HTR-8/SVneo (cell line): ENCODE measurements around the gene LAMA1.

Source experiments
- DNase-seq: peaks from one replicate; pipeline ENCODE4 v3.0.0; 2011; ENCODE audit warnings: low spot score, mixed read lengths; ENCODE audit not compliant: insufficient read length
- FAIRE-seq: peaks from 2 replicates; lab custom pipeline; 2011; peaks lifted over from hg19 to GRCh38; lab: Jason Lieb, UNC

Gene LAMA1

GRCh38 chr18:7111134-7111533, 6.5 kb downstream of the LAMA1 start:
- DNase-seq (no peak), FAIRE-seq (no peak)

DNA sequence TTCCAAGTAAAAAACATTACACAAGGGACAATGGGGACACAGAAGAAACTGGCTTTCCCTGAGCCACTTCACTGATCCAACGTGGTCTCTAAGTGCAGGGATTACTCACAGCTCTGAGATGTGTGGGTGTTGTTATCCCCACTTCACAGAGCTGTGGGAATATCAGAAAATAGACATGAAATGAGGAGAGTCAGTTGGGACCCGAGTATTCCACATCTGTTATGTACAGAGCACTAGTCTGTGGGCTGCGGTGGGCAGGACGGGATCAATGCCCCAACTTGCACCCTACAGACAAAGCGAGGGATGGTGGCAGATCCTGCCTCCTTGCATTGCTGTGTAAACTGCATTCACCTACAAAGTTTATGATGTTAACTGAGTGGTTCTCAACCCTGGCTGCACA, 11.7 kb downstream of the LAMA1 start:
- no peak for FAIRE-seq
- no peak for DNase-seq

DNA sequence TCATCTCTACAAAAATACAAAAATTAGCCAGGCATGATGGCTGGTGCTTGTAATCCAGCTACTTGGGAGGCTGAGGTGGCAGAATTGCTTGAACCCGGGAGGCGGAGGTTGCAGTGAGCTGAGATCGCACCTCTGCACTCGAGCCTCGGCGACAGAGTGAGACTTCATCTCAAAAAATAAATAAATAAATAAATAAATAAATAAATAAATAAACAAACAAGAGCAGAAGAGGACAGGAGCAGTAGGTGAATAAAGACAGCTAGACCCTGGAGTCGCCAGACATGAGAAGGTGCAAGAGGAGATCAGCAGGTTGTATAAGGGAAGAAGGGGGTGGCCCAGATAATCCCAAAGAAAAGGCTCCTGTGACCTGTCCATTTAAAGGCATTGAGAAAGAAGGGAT, 12.3 kb downstream of the LAMA1 start:
- DNase-seq (no peak), FAIRE-seq (no peak)

DNA sequence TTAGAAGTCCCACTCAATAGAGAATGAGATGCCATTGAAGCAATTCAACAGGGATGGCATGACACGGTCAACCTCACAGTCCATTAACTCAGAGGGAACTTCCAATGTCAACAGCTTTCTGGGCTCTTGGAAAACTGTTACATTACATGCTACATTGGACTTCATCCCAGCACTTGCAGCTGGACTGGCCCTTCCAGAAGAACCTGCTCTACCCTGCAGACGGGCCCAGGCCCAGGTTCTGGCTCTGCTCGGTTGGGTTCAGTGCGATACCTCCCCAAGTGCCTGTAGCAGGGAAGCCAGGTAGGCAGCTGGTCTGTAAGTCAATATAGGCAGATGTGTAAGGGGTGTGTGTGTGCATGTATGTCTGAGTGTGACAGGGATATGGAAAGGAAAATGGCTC, 12.9 kb downstream of the LAMA1 start:
- no peak for DNase-seq
- no peak for FAIRE-seq

GRCh38 chr18:7102131-7102530, 15.5 kb downstream of the LAMA1 start:
- FAIRE-seq, result no peak
- no peak for DNase-seq

GRCh38 chr18:7096838-7097237, 20.8 kb downstream of the LAMA1 start:
- FAIRE-seq (no peak), DNase-seq (no peak)

DNA sequence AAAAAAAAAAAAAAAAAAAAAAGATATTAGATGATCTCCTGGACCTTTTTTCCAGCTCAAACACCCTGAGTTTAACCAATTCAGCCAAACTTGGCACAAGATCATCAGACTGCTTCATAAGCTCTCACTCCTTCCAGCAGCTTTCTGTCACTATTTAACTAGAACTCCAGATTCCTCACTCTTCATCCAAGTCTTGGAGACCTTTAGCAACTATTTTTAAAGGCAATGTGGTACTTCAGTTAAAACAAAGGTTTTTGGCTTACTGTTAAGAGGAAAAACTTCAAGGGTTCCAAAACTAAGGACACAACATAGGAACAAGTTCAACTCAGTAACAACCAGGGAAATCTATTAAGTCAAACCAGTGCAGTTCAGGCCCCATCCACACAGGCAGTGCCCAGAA, 23.2 kb downstream of the LAMA1 start:
- FAIRE-seq, result no peak
- no peak for DNase-seq

DNA sequence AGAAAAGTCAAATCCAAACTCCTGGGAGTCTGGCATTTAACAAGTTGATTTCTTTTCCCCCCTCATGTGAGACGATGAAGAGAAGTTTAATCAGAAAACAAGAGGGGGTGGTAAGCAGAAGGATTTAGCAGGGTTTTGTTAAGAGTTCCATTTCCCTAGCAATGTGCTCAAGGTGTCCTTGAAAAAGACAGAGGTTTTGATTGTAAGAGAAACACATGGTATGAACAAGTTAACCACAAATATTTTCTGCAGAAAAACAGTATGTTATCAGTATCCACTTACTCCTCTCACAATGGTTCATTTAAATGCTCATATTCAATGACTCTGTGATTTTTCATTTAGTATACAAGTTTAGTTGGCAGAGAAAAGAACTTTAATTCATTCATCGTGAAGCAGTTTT, 26.8 kb downstream of the LAMA1 start:
- FAIRE-seq, result no peak

DNA sequence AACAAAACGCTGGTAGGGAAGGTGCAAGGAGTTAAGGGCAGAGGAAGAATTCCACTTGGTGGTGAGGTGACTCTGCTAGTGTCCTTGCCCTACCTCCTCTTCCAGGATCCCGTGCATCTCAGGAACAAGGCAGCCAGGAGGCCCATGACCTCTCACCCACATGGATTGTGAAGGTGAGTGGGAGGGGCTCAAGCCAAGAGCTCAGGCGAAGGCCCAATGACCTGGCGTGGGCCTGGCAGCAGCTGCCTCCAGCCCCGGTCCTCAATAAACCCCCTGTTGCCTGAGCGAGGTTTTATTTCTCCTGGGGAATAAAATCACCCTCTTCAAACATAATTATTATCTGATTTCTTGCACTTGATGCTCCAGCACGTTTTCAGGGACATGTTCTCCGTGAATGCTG, 28.2 kb downstream of the LAMA1 start:
- no peak for FAIRE-seq
- no peak for DNase-seq

More for the DNA sequence above, 26.8 kb downstream of the LAMA1 start:
- DNase-seq, result no peak

DNA sequence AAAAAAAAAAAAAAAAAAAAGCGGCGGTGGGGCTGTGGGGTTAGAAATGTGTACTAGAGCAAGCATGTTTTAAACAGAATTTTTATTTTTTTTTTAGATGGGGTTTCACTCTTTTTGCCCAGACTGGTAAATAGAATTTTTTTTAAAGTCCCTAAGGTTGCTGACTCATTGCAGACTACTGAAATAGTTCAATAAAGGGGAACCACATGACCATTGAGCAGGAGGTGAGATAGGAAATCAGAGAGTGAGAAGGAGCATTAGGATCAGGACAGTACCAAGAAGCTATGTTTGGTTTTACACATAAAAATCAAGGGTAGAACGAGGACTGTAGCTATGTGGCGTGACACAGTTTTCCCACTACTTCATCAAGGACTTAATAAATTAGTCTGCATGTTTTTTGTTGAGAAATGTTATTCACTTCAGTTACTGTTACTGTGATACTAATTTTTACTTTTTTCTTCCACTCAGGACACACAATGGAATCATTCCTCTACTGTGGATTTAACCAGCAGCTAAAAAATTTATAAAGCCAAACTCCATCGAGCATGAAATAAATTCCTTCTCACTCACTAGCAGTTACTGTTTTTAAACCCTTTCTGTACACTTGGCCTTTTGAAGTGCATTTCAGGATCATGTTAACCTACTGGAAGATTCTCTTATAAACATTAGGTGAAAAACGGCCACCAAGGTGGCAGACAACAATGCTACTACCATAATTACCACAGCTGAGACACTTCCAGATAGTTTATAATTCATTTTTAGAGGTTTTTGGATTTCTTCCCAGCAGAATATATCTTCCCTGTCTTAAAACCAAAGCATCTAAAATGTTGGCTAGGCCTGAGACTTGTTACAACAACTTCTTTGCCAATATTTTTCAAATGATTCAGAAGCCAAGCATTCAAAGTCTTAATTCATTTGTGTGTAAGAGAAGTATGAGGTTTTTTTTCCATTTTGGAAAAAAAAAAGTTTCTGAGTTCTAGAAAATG, 33.2 kb downstream of the LAMA1 start:
- no peak for FAIRE-seq
- DNase-seq, result peak; percentile 38

- DNase-seq (no peak), FAIRE-seq (no peak)
Measured at GRCh38 chr18:7082671-7083070, 34.9 kb downstream of the LAMA1 start.

DNA sequence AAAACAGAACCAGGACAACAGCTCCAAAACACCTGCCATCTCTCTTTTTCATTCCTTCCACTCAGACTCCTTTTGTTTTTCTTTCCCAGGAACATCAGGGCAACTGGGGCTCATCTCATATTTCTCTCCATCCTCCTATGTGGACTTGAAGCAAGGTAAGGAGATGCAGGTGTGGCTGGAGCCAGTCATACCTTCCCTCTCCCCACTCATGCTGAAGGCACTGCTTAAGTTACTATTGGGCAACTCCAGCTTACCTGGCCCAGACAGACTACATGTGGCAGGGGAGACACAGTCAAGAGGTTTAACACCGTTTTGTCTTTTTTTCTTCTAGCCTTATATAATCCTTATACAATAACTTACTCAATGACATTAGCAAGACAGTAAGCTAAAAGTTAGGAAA, 38.4 kb downstream of the LAMA1 start:
- DNase-seq (no peak), FAIRE-seq (no peak)

DNA sequence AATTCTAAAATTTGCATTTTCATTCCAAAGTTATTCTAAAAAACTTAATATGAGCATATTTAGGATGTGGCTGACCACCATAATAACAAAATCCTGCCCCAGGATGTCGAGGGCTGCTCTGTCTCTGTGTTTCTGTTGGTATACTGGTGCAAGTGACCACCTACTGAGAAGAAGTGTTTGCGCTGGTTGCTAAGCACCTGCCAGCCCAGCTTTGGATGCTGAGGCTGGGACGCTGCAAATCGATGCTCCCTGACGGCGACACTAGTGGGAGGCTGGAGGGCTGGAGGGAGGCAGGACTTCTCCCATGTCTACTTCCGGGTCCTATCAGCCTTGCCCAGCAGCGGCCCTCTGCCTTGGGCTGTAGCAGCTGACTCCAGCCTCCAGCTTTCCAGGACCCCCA, 45.0 kb downstream of the LAMA1 start:
- no peak for DNase-seq
- no peak for FAIRE-seq

GRCh38 chr18:7071600-7071999, 46.0 kb downstream of the LAMA1 start:
- no peak for FAIRE-seq

GRCh38 chr18:7070466-7070865, 47.1 kb downstream of the LAMA1 start:
- FAIRE-seq, result no peak
- DNase-seq, result no peak

More at GRCh38 chr18:7071600-7071999, 46.0 kb downstream of the LAMA1 start:
- DNase-seq, result no peak

GRCh38 chr18:7068871-7069590, 48.6 kb downstream of the LAMA1 start:
- no peak for FAIRE-seq
- DNase-seq, result no peak

DNA sequence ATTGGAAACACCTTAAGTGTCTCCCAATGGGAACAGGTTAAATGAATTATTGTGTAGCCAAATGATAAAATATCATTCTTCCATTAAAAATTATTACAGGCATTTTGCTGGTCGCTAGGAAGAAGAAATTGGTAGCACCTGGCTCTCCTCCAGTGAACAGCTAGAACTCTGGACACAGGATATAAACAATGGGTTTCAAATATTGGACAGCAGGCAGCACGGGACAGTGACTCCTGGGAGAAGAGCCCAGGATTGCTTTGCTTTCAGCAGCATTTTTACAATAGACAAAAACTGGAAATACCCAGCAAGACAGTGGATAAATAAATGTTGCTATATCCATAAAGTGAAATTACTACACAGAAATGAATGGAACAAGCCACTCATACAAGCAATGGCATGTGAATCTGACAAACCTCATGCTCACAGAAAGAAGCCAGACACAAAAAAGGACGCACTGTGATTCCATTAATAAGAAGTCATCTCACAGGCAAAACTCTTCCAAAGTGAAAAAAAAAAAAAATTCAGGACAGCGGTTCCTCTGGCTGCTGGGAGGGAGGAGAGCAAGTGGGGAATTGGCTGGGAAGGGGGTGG, 50.5 kb downstream of the LAMA1 start:
- DNase-seq, result no peak

GRCh38 chr18:7065736-7066135, 51.9 kb downstream of the LAMA1 start:
- FAIRE-seq (no peak), DNase-seq (no peak)

More for the DNA sequence above, 50.5 kb downstream of the LAMA1 start:
- no peak for FAIRE-seq

- DNase-seq, result no peak
- FAIRE-seq, result no peak
Measured at GRCh38 chr18:7064346-7064745, 53.3 kb downstream of the LAMA1 start.

GRCh38 chr18:7062811-7063210, 54.8 kb downstream of the LAMA1 start:
- FAIRE-seq (no peak), DNase-seq (no peak)

- no peak for FAIRE-seq
- DNase-seq, result no peak
Measured at GRCh38 chr18:7062236-7062635, 55.4 kb downstream of the LAMA1 start.
